SU-DHL-6 (cell line): ENCODE results near the gene NLGN3.

ENCODE experiments used
- EZH2phosphoT487 ChIP-seq: fragments of 200-600 bp; sonication (generic), shearing (Covaris generic); conservative IDR thresholded peaks from 2 replicates; pipeline ENCODE4 v1.6.1; 2018; ENCODE audit warnings: mild to moderate bottlenecking, antibody characterized with exemption, low read length, moderate library complexity, mixed read lengths
- TF ChIP-seq, protein P1 (sequence below): fragments of 200-600 bp; sonication (generic); IDR thresholded peaks from one replicate; pipeline ENCODE4 v1.5.1; 2017; ENCODE audit warnings: antibody characterized with exemption, mild to moderate bottlenecking, low read length, moderate library complexity; ENCODE audit not compliant: insufficient read depth, poor library complexity, severe bottlenecking

DNA sequence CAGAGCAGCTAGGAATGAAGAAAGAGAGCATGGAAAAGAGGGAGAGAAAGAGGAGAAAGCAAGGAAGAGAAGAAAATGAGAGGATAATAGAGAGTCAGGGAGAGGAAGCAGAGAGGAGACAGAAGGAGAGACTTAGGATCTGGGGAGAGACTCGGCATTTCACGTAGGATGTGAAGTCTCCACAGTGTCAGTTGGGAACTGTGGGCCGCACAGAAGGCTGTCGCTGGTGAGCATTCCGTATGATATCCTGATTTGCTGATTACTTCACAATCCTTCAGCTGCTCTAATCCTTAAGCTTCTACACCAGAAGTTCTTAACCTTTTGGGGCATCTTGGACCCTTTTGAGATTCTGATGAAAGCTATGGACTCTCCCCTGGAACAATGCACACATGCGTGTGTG, 14.0 kb downstream of the NLGN3 start:
- TF ChIP-seq, protein P1, sequence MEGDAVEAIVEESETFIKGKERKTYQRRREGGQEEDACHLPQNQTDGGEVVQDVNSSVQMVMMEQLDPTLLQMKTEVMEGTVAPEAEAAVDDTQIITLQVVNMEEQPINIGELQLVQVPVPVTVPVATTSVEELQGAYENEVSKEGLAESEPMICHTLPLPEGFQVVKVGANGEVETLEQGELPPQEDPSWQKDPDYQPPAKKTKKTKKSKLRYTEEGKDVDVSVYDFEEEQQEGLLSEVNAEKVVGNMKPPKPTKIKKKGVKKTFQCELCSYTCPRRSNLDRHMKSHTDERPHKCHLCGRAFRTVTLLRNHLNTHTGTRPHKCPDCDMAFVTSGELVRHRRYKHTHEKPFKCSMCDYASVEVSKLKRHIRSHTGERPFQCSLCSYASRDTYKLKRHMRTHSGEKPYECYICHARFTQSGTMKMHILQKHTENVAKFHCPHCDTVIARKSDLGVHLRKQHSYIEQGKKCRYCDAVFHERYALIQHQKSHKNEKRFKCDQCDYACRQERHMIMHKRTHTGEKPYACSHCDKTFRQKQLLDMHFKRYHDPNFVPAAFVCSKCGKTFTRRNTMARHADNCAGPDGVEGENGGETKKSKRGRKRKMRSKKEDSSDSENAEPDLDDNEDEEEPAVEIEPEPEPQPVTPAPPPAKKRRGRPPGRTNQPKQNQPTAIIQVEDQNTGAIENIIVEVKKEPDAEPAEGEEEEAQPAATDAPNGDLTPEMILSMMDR = no peak
- TF ChIP-seq EZH2phosphoT487 = no peak
